ENCODE data around the gene C17orf107. TPM values are rescaled to one million over a fixed set of nuclear protein-coding genes. Genes with fewer than 3 reads are reported as not detected.

The C17orf107 gene
- total and polyA plus RNA-seq, 9 of the 15 experiments (the other 6 are each of a cell fraction or from before 2014, with no cell fraction given) = 0.05 to 0.29 (median 0.07) TPM; not detected in 4

DNA sequence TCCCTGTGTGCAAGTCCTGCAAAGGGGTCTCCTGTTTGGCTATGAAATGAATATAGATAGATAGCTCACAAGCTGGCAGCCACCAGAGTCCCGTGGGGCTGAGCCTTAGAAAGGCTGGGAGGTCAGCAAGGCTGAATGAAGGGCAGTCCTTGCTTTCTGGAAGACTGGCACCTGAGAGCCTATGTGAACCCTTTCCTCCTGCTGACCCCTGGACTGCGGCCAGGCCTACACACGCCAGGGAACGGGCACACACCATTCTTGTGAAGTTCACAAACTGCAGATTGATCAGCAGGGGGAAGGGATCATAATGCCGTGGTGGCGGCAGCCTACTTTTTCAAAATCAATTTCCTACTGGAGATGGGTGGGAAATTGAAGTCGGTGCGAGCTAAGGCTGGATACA is 985 bp upstream of the C17orf107 start (continued):
- TF ChIP-seq, protein P1, sequence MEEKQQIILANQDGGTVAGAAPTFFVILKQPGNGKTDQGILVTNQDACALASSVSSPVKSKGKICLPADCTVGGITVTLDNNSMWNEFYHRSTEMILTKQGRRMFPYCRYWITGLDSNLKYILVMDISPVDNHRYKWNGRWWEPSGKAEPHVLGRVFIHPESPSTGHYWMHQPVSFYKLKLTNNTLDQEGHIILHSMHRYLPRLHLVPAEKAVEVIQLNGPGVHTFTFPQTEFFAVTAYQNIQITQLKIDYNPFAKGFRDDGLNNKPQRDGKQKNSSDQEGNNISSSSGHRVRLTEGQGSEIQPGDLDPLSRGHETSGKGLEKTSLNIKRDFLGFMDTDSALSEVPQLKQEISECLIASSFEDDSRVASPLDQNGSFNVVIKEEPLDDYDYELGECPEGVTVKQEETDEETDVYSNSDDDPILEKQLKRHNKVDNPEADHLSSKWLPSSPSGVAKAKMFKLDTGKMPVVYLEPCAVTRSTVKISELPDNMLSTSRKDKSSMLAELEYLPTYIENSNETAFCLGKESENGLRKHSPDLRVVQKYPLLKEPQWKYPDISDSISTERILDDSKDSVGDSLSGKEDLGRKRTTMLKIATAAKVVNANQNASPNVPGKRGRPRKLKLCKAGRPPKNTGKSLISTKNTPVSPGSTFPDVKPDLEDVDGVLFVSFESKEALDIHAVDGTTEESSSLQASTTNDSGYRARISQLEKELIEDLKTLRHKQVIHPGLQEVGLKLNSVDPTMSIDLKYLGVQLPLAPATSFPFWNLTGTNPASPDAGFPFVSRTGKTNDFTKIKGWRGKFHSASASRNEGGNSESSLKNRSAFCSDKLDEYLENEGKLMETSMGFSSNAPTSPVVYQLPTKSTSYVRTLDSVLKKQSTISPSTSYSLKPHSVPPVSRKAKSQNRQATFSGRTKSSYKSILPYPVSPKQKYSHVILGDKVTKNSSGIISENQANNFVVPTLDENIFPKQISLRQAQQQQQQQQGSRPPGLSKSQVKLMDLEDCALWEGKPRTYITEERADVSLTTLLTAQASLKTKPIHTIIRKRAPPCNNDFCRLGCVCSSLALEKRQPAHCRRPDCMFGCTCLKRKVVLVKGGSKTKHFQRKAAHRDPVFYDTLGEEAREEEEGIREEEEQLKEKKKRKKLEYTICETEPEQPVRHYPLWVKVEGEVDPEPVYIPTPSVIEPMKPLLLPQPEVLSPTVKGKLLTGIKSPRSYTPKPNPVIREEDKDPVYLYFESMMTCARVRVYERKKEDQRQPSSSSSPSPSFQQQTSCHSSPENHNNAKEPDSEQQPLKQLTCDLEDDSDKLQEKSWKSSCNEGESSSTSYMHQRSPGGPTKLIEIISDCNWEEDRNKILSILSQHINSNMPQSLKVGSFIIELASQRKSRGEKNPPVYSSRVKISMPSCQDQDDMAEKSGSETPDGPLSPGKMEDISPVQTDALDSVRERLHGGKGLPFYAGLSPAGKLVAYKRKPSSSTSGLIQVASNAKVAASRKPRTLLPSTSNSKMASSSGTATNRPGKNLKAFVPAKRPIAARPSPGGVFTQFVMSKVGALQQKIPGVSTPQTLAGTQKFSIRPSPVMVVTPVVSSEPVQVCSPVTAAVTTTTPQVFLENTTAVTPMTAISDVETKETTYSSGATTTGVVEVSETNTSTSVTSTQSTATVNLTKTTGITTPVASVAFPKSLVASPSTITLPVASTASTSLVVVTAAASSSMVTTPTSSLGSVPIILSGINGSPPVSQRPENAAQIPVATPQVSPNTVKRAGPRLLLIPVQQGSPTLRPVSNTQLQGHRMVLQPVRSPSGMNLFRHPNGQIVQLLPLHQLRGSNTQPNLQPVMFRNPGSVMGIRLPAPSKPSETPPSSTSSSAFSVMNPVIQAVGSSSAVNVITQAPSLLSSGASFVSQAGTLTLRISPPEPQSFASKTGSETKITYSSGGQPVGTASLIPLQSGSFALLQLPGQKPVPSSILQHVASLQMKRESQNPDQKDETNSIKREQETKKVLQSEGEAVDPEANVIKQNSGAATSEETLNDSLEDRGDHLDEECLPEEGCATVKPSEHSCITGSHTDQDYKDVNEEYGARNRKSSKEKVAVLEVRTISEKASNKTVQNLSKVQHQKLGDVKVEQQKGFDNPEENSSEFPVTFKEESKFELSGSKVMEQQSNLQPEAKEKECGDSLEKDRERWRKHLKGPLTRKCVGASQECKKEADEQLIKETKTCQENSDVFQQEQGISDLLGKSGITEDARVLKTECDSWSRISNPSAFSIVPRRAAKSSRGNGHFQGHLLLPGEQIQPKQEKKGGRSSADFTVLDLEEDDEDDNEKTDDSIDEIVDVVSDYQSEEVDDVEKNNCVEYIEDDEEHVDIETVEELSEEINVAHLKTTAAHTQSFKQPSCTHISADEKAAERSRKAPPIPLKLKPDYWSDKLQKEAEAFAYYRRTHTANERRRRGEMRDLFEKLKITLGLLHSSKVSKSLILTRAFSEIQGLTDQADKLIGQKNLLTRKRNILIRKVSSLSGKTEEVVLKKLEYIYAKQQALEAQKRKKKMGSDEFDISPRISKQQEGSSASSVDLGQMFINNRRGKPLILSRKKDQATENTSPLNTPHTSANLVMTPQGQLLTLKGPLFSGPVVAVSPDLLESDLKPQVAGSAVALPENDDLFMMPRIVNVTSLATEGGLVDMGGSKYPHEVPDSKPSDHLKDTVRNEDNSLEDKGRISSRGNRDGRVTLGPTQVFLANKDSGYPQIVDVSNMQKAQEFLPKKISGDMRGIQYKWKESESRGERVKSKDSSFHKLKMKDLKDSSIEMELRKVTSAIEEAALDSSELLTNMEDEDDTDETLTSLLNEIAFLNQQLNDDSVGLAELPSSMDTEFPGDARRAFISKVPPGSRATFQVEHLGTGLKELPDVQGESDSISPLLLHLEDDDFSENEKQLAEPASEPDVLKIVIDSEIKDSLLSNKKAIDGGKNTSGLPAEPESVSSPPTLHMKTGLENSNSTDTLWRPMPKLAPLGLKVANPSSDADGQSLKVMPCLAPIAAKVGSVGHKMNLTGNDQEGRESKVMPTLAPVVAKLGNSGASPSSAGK (IDR thresholded peaks at IDR 0.05) = no peak
- TF ChIP-seq BCOR (IDR thresholded peaks at IDR 0.05) (no peak), ZNF668 (CRISPR knock-in tag; IDR thresholded peaks at IDR 0.05) (no peak), KLF1 (tag; IDR thresholded peaks at IDR 0.05) (no peak), ZNF57 (CRISPR knock-in tag; IDR thresholded peaks at IDR 0.05) (no peak), CBFA2T3 (IDR thresholded peaks at IDR 0.05) (no peak), JUN (IDR thresholded peaks at IDR 0.05; ENCODE audit: borderline replicate concordance, low read depth, low read length) (no peak), JUN (CRISPR knock-in tag; IDR thresholded peaks at IDR 0.05; ENCODE audit: borderline replicate concordance) (no peak), FIP1L1 (IDR thresholded peaks at IDR 0.05; ENCODE audit: low read depth, low read length, poor library complexity, severe bottlenecking) (no peak), KLF16 (IDR thresholded peaks at IDR 0.05) (no peak), SP1 (CRISPR knock-in tag; IDR thresholded peaks at IDR 0.05) (no peak), TCF7L2 (IDR thresholded peaks at IDR 0.05; ENCODE audit: low read depth, low read length) (no peak)
- TF ChIP-seq, protein P2, sequence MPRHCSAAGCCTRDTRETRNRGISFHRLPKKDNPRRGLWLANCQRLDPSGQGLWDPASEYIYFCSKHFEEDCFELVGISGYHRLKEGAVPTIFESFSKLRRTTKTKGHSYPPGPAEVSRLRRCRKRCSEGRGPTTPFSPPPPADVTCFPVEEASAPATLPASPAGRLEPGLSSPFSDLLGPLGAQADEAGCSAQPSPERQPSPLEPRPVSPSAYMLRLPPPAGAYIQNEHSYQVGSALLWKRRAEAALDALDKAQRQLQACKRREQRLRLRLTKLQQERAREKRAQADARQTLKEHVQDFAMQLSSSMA (CRISPR knock-in tag; IDR thresholded peaks at IDR 0.05) = no peak
